Ecto neural progenitor cell (in vitro differentiated cells): ENCODE measurements around the gene NPC2.

Experiments used
- DNase-seq: peaks from one replicate; pipeline ENCODE4 v3.0.0-alpha.2; 2018; ENCODE audit warnings: low spot score

NPC2 gene

DNA sequence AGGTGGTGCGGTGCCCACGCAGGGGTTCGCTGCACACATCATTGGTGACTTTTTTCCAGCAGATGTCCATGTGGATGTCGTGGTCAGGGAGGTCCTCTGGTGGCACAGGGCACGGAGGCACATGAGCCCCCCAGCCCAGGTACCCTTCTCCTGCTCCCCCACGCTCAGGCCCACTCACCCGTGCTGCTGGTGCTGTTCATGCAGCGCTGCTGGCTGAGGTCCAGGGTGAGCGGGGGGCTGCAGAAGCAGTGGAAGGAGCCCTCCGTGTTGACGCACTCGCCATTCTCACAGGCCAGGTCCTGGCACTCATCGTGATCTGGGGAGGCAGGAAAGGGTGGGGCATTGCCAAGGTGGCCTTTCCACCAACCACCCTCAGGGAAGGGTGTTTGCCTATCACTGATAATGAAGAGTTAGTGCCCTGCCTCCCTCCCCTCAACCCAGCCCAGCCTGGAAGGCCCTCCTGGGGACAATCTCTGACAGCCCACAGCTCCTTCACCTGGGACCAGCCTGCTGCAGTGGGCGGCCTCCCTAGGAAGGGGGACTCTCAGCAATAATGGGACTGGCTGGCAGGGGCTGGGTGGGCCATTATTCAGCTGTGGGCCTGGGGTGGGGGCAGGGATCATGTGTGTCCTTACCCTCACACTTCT is 10.3 kb upstream of the NPC2 start:
- DNase-seq, result no peak

- DNase-seq, result no peak
These were observed 9.3 kb upstream of the NPC2 start for GRCh38 chr14:74502236-74503019.

DNA sequence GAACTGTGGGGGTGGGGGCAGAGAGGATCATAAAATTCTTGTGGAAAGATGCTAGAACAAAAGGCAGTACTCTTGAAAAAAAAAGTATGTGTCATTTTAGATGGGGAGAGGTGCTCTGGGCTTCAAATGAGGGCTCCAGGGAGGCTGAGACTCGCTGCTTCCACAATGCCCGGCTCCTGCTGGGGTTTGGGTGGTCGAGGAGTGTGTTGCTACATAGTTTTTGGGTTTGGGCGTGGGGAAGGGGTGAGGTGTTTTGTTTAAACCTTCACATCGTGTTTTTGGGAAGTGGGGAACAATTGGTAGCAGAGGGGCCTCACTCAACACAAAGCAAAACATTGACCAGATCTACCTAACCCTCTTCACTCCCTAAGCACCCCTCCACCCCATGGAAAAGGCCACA is 8.6 kb upstream of the NPC2 start:
- DNase-seq, result no peak

GRCh38 chr14:74501135-74501614 is 8.1 kb upstream of the NPC2 start:
- DNase-seq, result peak; percentile 78

DNA sequence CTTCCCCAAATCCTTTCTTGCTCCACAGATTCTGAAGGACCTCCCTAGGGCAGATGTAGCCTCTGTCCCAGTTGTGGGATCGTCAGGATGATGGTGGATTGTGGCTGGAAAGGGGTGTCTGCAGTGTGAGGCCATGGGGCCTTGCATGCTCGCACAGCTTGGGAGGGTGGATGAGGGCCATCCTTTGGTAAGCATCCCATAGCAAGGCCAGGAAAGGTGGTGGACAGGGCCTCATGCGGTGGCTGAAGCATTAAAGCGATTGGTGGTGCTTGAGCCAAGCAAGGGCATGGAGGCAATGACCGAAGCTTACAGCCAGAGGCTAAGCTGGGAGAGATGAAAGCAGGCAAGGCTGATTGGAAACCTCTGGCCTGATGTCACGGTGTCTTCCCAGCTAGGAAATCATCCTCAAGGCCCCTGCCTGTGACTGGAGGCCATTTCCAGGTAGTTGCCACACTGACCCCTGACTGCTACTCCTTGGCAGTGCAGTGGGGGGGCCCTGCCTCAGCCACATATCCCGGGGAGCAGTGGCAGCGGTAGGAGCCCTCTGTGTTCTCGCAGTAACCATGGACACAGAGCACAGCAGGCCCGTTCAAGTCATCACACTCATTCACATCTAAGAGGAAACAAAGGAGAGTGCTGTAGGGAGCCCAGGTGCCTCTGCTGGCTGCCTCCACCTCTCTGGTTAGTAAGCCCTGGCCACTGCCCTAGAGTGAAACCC is 7.5 kb upstream of the NPC2 start:
- DNase-seq, result peak; percentile 61

DNA sequence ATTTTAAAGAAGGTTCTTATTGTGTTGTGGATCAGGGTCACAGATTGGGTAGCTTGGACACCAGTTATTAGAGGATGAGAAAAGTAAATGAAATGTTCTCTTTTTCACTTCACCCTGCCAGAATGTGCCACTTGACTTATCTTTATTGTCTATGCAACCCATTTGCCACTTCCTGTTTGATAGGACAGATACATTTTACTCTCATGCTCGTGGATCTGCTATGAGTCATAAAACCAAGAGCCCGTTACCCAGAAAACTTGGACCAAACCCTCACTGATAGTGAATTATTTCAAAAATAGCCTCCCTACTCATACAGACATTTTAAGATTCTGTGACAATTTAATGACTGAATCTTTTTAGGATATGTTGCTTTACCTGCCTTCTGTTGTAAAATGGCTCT is 2.3 kb upstream of the NPC2 start:
- no peak for DNase-seq

- peak; percentile 100 for DNase-seq
These were observed 497 bp upstream of the NPC2 start, which contains the start of gene ISCA2 for GRCh38 chr14:74493343-74494261. TSS of gene ISCA2 (plus strand) at chr14:74493765. CDS start at chr14:74493775, 10 bp downstream.

GRCh38 chr14:74491956-74492775 is 939 bp downstream of the NPC2 start:
- no peak for DNase-seq

DNA sequence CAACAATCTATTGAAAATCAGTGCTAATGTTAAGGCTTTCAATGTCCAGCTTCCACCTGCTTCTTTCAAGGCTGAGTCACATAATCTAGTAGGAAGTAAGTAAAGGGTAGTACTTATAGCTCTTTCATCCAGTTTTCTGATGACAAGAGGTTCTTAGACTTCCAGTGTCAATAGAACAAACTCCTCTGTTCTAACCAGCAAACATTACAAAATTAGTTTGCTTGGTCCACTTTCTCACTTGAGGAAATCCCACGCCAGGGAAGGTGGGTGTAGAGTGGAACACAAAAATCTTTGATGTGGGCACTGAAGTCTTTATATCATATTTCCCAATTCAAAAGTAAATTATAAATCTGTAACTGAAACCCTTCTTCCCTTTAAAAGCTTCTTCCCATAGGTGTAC is 2.6 kb downstream of the NPC2 start:
- DNase-seq, result no peak

GRCh38 chr14:74488786-74489397 is 4.2 kb downstream of the NPC2 start:
- DNase-seq, result no peak

GRCh38 chr14:74486164-74486563 is 6.9 kb downstream of the NPC2 start:
- DNase-seq, result no peak

DNA sequence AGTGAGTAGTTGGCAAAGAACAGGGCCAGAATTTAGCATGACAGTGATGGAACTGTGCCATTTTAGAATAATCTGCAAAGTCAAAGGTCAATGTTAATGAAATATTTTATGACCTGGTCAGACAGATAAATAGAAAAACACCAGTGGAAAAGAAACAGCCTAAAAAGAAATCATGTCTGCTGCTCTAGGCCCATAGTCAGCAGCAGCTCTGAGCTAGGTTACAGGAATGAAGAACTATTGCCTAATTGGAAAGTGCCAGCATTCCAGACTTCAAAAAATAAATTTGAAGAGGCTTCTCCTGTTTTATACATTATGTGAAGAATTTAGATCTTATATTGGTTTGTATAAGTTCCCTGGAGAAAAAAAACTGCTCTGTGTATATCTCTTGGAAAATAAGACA is 9.8 kb downstream of the NPC2 start:
- no peak for DNase-seq

DNA sequence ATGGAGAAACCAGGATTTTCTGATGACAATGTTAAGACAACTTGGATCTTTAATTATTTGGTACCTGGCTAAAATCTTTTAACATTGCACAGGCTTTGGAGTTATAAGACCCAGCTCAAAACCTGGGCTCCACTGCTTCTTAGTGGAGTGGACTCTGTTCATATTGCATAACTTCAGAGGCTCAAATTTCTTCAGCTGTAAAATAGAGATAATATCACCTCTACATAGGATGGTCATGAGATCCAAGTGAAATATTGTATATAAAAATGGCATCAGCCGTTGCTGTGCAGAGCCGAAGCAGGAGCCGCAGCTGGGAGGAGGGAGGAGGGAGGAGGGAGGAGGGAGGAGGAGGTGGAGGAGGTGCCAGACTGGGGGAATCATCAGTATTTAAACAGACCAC is 10.5 kb downstream of the NPC2 start:
- no peak for DNase-seq

DNA sequence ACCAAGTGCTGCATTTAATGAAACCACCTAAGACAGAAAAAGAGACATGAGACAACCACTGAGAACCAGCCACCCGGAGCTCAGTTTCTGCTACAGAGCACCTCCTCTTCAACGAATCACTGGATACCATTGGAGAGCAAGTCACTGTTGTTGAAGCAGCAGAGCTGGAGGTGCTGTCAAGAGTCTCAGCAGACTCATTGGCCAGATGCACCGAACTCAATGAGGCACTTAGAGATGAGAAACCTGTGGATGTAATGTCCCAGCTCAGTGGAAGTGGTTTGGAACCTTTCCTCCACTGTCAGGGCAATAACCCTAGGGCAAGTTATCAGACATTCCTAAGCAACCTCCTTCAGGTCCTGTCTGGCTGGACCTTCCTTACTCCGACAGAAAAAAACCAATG is 13.1 kb downstream of the NPC2 start:
- no peak for DNase-seq

DNA sequence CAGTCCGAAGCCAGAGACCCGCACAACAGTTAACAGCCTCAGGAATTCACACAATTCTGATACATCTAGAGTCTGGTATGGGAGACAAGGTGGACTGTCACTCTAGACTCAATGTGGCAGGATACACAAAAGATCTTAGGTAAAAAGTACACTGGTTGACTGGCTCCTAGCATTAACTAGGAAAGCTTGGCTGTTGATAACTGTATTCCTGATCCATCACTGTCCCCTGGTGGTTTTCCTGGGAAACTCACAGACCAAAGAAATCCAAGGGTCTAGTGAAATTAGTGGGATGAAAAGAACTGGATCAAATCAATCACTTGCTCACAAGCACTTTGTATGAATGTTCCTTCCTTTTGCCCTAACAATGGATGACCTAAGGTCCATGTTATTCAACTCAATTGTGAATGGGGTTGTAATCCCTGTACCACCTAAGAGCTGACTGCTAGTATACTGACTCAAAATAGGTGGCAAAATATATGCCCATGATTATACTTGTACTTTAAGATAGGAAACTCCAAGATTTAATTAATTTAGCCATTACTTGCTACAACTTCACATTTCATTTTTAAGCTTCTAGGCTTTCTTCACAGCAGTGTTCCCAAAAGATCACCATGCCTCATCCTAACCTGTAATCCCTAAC is 14.0 kb downstream of the NPC2 start:
- no peak for DNase-seq

DNA sequence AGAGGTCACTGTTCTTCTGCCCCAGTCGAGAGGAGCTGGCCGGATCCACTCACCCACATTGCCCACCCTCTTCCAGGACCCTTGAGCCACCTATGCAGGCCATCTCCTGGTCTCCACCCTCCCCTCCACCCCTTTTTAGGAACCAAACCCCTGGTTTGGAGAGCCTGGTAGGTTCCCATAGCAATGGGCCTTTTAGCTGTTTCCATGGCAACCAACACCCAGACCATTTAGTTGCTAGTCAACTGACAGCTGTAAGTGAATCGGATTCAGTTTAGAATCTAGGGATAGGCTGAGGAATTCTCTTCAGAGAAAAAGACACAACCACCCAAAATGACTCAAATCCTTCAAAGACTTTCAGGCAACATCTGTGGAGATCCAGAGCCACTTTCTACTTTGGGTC is 16.5 kb downstream of the NPC2 start:
- DNase-seq, result no peak

GRCh38 chr14:74476107-74476506 is 17.0 kb downstream of the NPC2 start:
- DNase-seq, result no peak

DNA sequence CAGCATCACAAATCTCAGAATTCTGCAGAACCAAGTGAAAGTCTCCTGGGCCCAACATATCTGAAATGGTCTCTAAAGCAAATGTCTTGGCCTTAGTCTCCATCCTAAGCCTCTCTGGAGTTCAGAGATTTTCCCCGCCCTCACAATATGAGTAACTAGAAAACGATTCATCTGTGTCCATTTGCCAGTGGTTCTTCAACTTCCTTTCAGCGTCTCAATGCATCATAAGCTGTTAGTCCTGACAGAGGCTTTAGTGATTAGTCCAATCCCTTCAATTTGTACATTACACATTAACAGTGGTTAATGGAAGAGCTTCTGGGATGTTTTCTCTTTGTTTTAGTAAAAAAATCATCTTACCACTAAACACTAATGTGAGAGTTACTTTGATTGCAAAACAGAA is 17.4 kb downstream of the NPC2 start:
- no peak for DNase-seq

- DNase-seq, result no peak
These were observed 18.7 kb downstream of the NPC2 start for GRCh38 chr14:74474376-74474775.

- no peak for DNase-seq
These were observed 20.5 kb downstream of the NPC2 start for GRCh38 chr14:74472601-74473000.
